PC-3 (cell line): ENCODE measurements around the gene CDK2AP2. TPM values are rescaled to one million over a fixed set of nuclear protein-coding genes. Genes with fewer than 3 reads are reported as not detected.

ENCODE experiments used
- ATAC-seq: fragments of 200-7000 bp; cut with Tn5 transposase; 2 replicates; pipeline ENCODE4 v1.9.1; 2020; ENCODE audit warnings: mild to moderate bottlenecking, moderate library complexity
- BruUV-seq: library from RNA; stranded (reverse); fragments of 400-500 nt; replicated peaks from 2 replicates; lab custom pipeline; 2021; lab: Mats Ljungman, UMichigan
- CTCF ChIA-PET: fragments of 300-600 bp; sonication (Branson Sonifier 250); formaldehyde crosslinking; loops from one replicate; lab custom pipeline; 2022; ENCODE audit warnings: antibody characterized with exemption; lab: Charles Lee
- POLR2A ChIA-PET: fragments of 300-600 bp; sonication (Branson Sonifier 250); formaldehyde crosslinking; loops from one replicate; lab custom pipeline; 2022; ENCODE audit warnings: antibody characterized with exemption; ENCODE audit not compliant: unreplicated experiment; lab: Charles Lee
- DNase-seq: peaks from one replicate; pipeline ENCODE4 v3.0.0-alpha.2; 2015
- H2AFZ ChIP-seq: fragments of 300-600 bp; sonication (generic); 2 replicates; pipeline ENCODE4 v1.6.0; 2016; ENCODE audit warnings: antibody characterized with exemption, low read length
- H3F3A ChIP-seq: fragments of 300-600 bp; sonication (generic); one replicate; pipeline ENCODE4 v1.6.0; 2017; ENCODE audit warnings: antibody characterized with exemption, low read length, control low read depth, mild to moderate bottlenecking; ENCODE audit not compliant: unreplicated experiment
- H3K27ac ChIP-seq: fragments of 300-600 bp; sonication (generic); 2 replicates; pipeline ENCODE4 v1.5.1; 2016; ENCODE audit warnings: mild to moderate bottlenecking, low read length
- H3K27me3 ChIP-seq: fragments of 300-600 bp; sonication (generic); 2 replicates; pipeline ENCODE4 v1.6.1; 2016; ENCODE audit warnings: low read length, mixed read lengths
- H3K36me3 ChIP-seq: fragments of 300-600 bp; sonication (generic); 2 replicates; pipeline ENCODE4 v1.6.1; 2016; ENCODE audit warnings: low read depth, mixed run types, low read length, mixed read lengths
- H3K4me1 ChIP-seq: fragments of 300-600 bp; sonication (generic); 2 replicates; pipeline ENCODE4 v1.5.1; 2016; ENCODE audit warnings: low read length; ENCODE audit not compliant: insufficient read depth
- H3K4me2 ChIP-seq: fragments of 300-600 bp; sonication (generic); 2 replicates; pipeline ENCODE4 v1.6.0; 2016; ENCODE audit warnings: low read length
- H3K4me3 ChIP-seq: fragments of 300-600 bp; sonication (generic); 2 replicates; pipeline ENCODE4 v1.5.1; 2016; ENCODE audit warnings: mild to moderate bottlenecking, low read length, mixed read lengths
- H3K79me2 ChIP-seq: fragments of 300-600 bp; sonication (generic); 2 replicates; pipeline ENCODE4 v1.6.1; 2017; ENCODE audit warnings: low read length, mixed read lengths
- H3K9ac ChIP-seq: fragments of 300-600 bp; sonication (generic); 2 replicates; pipeline ENCODE4 v1.6.0; 2016; ENCODE audit warnings: mild to moderate bottlenecking, low read length
- H3K9me2 ChIP-seq: fragments of 300-600 bp; sonication (generic); replicated peaks from 2 replicates; pipeline ENCODE4 v1.6.1; 2016; ENCODE audit warnings: mixed run types, low read length, mixed read lengths
- H3K9me3 ChIP-seq: fragments of 300-600 bp; sonication (generic); 2 replicates; pipeline ENCODE4 v1.6.1; 2016; ENCODE audit warnings: low read length, mixed read lengths
- H4K20me1 ChIP-seq: fragments of 300-600 bp; sonication (generic); 2 replicates; pipeline ENCODE4 v1.6.1; 2016; ENCODE audit warnings: low read length, mixed read lengths
- CTCF ChIP-seq: fragments of 300-600 bp; sonication (generic); conservative IDR thresholded peaks from 2 replicates; pipeline ENCODE4 v1.5.1; 2017; ENCODE audit warnings: antibody characterized with exemption, low read depth, mild to moderate bottlenecking, low read length
- EZH2 ChIP-seq: fragments of 300-600 bp; sonication (generic); IDR thresholded peaks from one replicate; pipeline ENCODE4 v1.6.1; 2017; ENCODE audit warnings: antibody characterized with exemption, mild to moderate bottlenecking, low read length; ENCODE audit not compliant: unreplicated experiment
- EZH2phosphoT487 ChIP-seq: fragments of 300-600 bp; sonication (generic); IDR thresholded peaks from 2 replicates; pipeline ENCODE4 v1.6.1; 2018; ENCODE audit warnings: mild to moderate bottlenecking, antibody characterized with exemption, low read length, borderline replicate concordance
- intact Hi-C: fragments of 100-400 bp; cut with micrococcal nuclease; formaldehyde crosslinking; loops from 2 replicates; pipeline ENCODE4 v1.9.0; 2023
- total RNA-seq: library from RNA; depleted of rRNA; stranded (reverse); fragments of >200 nt; gene quantifications from 2 replicates; pipeline ENCODE4 v1.2.3, GENCODE V29; 2014

The CDK2AP2 gene
- total RNA-seq, 1 experiment from 2014 or later = 87.4 TPM

DNA sequence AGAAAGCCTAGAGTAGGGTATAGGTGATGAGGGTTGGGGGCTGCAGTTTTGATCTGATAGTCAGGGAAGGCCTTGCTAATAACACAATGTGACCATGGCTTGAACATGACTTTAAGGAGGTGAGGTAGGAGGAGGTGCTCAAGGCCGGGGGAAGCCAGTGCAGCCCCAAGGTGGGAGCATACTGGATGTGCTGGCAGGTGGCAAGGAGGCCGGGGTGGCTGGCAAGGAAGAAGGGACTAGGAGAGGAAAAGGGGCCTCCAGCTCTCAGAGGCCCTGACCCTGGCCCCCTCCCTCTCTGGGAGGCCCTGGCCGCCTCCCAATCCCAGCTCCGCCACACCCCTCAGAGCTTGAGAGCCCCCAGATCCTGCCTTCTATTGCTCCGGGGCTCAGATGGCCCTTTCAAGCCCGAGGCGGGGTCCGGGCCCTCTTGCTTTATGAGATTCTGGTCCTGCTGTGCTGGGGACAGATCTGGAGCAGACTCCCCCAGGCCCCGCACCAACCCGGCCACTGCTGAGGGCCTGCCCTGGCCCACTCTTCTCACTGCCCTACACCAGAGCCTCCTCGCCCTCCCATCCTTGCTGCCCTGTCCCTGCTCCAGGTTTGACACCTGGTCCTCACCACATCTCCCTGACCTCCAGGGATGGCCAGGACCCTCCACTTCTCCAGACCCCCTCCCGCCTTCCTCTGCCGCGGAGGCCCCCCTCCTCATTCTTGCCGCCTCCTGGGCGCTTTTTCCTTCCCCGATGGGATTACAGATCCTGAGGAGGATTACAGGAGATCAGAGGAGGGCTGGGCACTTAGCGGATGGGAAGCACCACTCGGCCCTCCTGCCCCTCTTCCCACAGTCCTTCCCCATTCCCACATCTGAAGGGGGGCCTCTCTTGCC is 4.6 kb downstream of the CDK2AP2 start:
- H3K9me3 ChIP-seq = no peaks in the 10 kb centered on the region
- no peaks in the 10 kb centered on the region for H3F3A ChIP-seq
- H4K20me1 ChIP-seq = peaks cover 4% of the 10 kb centered on the region; the same call in 1 of the 2 replicates
- ChIA-PET POLR2A (no interaction called here), CTCF (no interaction called here)
- H3K4me3 ChIP-seq = peak overlapping the region; percentile 96
- no peak overlapping the region for H3K27ac ChIP-seq
- peaks cover 31% of the 10 kb centered on the region for H3K79me2 ChIP-seq
- no peaks in the 10 kb centered on the region for H3K36me3 ChIP-seq
- no peak for DNase-seq
- TF ChIP-seq EZH2 = no peak
- no peak for TF ChIP-seq CTCF
- no peak for TF ChIP-seq EZH2phosphoT487
- H3K27me3 ChIP-seq = no peaks in the 10 kb centered on the region
- H3K4me2 ChIP-seq = peak overlapping the region; percentile 95
- no TSS peak for BruUV-seq
- ATAC-seq = no peak
- no peak overlapping the region for H3K9ac ChIP-seq
- H2AFZ ChIP-seq = no peak overlapping the region
- intact Hi-C loops = loop anchor here (2.0 kb wide), 1 partner anchor 21 kb away; the partner anchor contains the start of gene AIP
- no peaks in the 10 kb centered on the region for H3K9me2 ChIP-seq
- H3K4me1 ChIP-seq = peaks cover 28% of the 10 kb centered on the region

- ChIA-PET POLR2A (interaction anchor here (0.6 kb wide), 1 partner anchor 101 kb away, joined by 3 read pairs; the partner anchor contains the start of gene PPP1CA), CTCF (no interaction called here)
- Histone ChIP-seq H3K27ac (no peak overlapping the region), H3K9me3 (no peaks in the 10 kb centered on the region), H3K9ac (no peak overlapping the region), H3K36me3 (no peaks in the 10 kb centered on the region), H2AFZ (no peak overlapping the region), H3K4me3 (no peak overlapping the region), H3K4me1 (peaks cover 27% of the 10 kb centered on the region), H3F3A (no peaks in the 10 kb centered on the region), H4K20me1 (peaks cover 4% of the 10 kb centered on the region; the same call in 1 of the 2 replicates), H3K4me2 (no peak overlapping the region), H3K79me2 (peaks cover 30% of the 10 kb centered on the region), H3K9me2 (no peaks in the 10 kb centered on the region), H3K27me3 (no peaks in the 10 kb centered on the region)
- intact Hi-C loops = no loop called here
- no peak for TF ChIP-seq EZH2
- no peak for TF ChIP-seq EZH2phosphoT487
- TF ChIP-seq CTCF = no peak
- no peak for DNase-seq
- ATAC-seq = no peak
- no TSS peak for BruUV-seq
Measured at GRCh38 chr11:67502328-67502979, 5.5 kb downstream of the CDK2AP2 start.
